GM23338 (cell line): ENCODE measurements around the gene CIAO3.

Experiments used
- CREB1 ChIP-seq: fragments of 250-450 bp; sonication (Bioruptor Pico); IDR thresholded peaks from 2 replicates; pipeline ENCODE4 v1.5.0; 2020; ENCODE audit warnings: low read depth, mild to moderate bottlenecking, moderate library complexity
- EZH2 ChIP-seq: fragments of 200-600 bp; sonication (generic); IDR thresholded peaks from one replicate; pipeline ENCODE4 v1.8.0; 2017; ENCODE audit warnings: antibody characterized with exemption, mild to moderate bottlenecking, low read depth; ENCODE audit not compliant: unreplicated experiment
- EZH2phosphoT487 ChIP-seq: fragments of 200-600 bp; sonication (generic); IDR thresholded peaks from one replicate; pipeline ENCODE4 v1.8.1; 2018; ENCODE audit warnings: antibody characterized with exemption; ENCODE audit not compliant: unreplicated experiment
- JUNB ChIP-seq: IDR thresholded peaks from one replicate; pipeline ENCODE4 v1.6.1; 2016; ENCODE audit warnings: antibody characterized with exemption; ENCODE audit not compliant: unreplicated experiment
- POLR2AphosphoS5 ChIP-seq: IDR thresholded peaks from 2 replicates; pipeline ENCODE4 v1.6.1; 2016; ENCODE audit warnings: antibody characterized with exemption, low read depth
- ZNF331 ChIP-seq: fragments of 250-450 bp; sonication (Bioruptor Pico); IDR thresholded peaks from 2 replicates; pipeline ENCODE4 v1.5.0; 2020; ENCODE audit warnings: low read depth, mild to moderate bottlenecking, moderate library complexity
- TF ChIP-seq, protein P1 (sequence below), 2 experiments: fragments of 200-600 bp in 1 of 2; sonication (generic) in 1 of 2; conservative IDR thresholded peaks; 2 replicates each; pipeline versions ENCODE4 v1.5.1 to v1.6.1; 2016 to 2017; ENCODE audit warnings: antibody characterized with exemption in 2 of 2, low read depth in 2 of 2, mild to moderate bottlenecking in 2 of 2, moderate library complexity in 1 of 2
- TF ChIP-seq, protein P2 (sequence below): IDR thresholded peaks from one replicate; pipeline ENCODE4 v1.6.1; 2018; ENCODE audit warnings: antibody characterized with exemption; ENCODE audit not compliant: unreplicated experiment
- TF ChIP-seq, protein P3 (sequence below): IDR thresholded peaks from 2 replicates; pipeline ENCODE4 v1.6.1; 2016; ENCODE audit warnings: antibody characterized with exemption

DNA sequence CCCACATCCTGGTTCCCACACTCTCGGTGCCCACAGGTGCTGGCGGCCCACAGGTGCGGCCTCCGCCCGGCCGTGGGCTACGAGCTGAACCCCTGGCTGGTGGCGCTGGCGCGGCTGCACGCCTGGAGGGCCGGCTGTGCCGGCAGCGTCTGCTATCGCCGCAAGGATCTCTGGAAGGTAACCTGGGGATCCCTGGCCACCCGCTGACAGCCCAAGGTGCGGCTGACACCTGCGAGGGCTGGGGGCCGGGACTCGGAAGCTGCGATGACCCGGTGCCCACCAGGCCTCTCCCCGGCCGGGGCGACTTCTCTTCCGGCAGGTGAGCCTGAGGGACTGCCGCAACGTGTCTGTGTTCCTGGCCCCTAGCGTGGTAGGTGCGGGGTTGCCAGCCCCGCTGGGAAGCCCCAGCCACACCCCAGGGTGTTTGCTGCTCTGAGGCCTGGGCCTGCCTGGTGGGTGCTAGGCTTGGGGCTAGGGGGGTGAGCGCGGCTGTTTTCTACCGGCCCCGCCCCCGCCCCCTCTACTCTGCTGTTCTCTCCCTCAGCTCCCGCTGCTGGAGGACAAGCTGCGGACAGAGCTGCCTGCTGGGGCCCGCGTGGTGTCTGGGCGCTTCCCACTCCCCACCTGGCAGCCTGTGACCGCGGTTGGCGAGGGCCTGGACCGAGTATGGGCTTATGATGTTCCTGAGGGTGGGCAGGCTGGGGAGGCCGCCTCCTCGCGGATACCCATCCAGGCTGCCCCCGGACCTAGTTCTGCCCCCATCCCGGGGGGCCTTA, 18.8 kb downstream of the CIAO3 start:
- no peak for TF ChIP-seq JUNB
- TF ChIP-seq EZH2phosphoT487 = no peak
- TF ChIP-seq CREB1 = no peak
- TF ChIP-seq ZNF331 (CRISPR knock-in tag) = no peak
- TF ChIP-seq, protein P1, sequence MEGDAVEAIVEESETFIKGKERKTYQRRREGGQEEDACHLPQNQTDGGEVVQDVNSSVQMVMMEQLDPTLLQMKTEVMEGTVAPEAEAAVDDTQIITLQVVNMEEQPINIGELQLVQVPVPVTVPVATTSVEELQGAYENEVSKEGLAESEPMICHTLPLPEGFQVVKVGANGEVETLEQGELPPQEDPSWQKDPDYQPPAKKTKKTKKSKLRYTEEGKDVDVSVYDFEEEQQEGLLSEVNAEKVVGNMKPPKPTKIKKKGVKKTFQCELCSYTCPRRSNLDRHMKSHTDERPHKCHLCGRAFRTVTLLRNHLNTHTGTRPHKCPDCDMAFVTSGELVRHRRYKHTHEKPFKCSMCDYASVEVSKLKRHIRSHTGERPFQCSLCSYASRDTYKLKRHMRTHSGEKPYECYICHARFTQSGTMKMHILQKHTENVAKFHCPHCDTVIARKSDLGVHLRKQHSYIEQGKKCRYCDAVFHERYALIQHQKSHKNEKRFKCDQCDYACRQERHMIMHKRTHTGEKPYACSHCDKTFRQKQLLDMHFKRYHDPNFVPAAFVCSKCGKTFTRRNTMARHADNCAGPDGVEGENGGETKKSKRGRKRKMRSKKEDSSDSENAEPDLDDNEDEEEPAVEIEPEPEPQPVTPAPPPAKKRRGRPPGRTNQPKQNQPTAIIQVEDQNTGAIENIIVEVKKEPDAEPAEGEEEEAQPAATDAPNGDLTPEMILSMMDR (conservative IDR thresholded peaks at IDR 0.05; ENCODE audit: low read depth in 2 of 2) = no peak
- no peak for TF ChIP-seq POLR2AphosphoS5
- no peak for TF ChIP-seq EZH2
- TF ChIP-seq, protein P2, sequence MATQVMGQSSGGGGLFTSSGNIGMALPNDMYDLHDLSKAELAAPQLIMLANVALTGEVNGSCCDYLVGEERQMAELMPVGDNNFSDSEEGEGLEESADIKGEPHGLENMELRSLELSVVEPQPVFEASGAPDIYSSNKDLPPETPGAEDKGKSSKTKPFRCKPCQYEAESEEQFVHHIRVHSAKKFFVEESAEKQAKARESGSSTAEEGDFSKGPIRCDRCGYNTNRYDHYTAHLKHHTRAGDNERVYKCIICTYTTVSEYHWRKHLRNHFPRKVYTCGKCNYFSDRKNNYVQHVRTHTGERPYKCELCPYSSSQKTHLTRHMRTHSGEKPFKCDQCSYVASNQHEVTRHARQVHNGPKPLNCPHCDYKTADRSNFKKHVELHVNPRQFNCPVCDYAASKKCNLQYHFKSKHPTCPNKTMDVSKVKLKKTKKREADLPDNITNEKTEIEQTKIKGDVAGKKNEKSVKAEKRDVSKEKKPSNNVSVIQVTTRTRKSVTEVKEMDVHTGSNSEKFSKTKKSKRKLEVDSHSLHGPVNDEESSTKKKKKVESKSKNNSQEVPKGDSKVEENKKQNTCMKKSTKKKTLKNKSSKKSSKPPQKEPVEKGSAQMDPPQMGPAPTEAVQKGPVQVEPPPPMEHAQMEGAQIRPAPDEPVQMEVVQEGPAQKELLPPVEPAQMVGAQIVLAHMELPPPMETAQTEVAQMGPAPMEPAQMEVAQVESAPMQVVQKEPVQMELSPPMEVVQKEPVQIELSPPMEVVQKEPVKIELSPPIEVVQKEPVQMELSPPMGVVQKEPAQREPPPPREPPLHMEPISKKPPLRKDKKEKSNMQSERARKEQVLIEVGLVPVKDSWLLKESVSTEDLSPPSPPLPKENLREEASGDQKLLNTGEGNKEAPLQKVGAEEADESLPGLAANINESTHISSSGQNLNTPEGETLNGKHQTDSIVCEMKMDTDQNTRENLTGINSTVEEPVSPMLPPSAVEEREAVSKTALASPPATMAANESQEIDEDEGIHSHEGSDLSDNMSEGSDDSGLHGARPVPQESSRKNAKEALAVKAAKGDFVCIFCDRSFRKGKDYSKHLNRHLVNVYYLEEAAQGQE = no peak
- TF ChIP-seq, protein P3, sequence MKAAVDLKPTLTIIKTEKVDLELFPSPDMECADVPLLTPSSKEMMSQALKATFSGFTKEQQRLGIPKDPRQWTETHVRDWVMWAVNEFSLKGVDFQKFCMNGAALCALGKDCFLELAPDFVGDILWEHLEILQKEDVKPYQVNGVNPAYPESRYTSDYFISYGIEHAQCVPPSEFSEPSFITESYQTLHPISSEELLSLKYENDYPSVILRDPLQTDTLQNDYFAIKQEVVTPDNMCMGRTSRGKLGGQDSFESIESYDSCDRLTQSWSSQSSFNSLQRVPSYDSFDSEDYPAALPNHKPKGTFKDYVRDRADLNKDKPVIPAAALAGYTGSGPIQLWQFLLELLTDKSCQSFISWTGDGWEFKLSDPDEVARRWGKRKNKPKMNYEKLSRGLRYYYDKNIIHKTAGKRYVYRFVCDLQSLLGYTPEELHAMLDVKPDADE = no peak
